GM23248 (cell line): ENCODE data around the gene SUFU. TPM values are rescaled to one million over a fixed set of nuclear protein-coding genes. Genes with fewer than 3 reads are reported as not detected.

Experiments used
- DNase-seq: peaks from one replicate; pipeline ENCODE4 v3.0.0-alpha.2; 2015
- H2AFZ ChIP-seq: fragments of 200-600 bp; sonication (generic); 2 replicates; pipeline ENCODE4 v1.6.1; 2016; ENCODE audit warnings: antibody characterized with exemption
- H3F3A ChIP-seq: fragments of 200-600 bp; sonication (generic); 2 replicates; pipeline ENCODE4 v1.6.1; 2016; ENCODE audit warnings: mild to moderate bottlenecking, antibody characterized with exemption, mixed run types; ENCODE audit not compliant: insufficient read depth
- H3K27ac ChIP-seq: fragments of 200-600 bp; sonication (generic); 2 replicates; pipeline ENCODE4 v1.5.1; 2016; ENCODE audit warnings: mild to moderate bottlenecking
- H3K27me3 ChIP-seq: fragments of 200-600 bp; sonication (generic); replicated peaks from 2 replicates; pipeline ENCODE4 v1.6.1; 2016; ENCODE audit warnings: mild to moderate bottlenecking; ENCODE audit not compliant: insufficient read depth
- H3K36me3 ChIP-seq: fragments of 200-600 bp; sonication (generic); 2 replicates; pipeline ENCODE4 v1.6.1; 2016; ENCODE audit warnings: low read depth, mild to moderate bottlenecking
- H3K4me1 ChIP-seq: fragments of 200-600 bp; sonication (generic); 2 replicates; pipeline ENCODE4 v1.6.1; 2016; ENCODE audit warnings: mild to moderate bottlenecking; ENCODE audit not compliant: insufficient read depth
- H3K4me2 ChIP-seq: fragments of 200-600 bp; sonication (generic); one replicate; pipeline ENCODE4 v1.6.1; 2016; ENCODE audit warnings: mild to moderate bottlenecking; ENCODE audit not compliant: unreplicated experiment
- H3K4me3 ChIP-seq: fragments of 200-600 bp; sonication (generic); 2 replicates; pipeline ENCODE4 v1.5.1; 2016; ENCODE audit warnings: mild to moderate bottlenecking
- H3K79me2 ChIP-seq: fragments of 200-600 bp; sonication (generic); 2 replicates; pipeline ENCODE4 v1.6.1; 2016; ENCODE audit warnings: mild to moderate bottlenecking; ENCODE audit not compliant: insufficient read depth
- H3K9ac ChIP-seq: fragments of 200-600 bp; sonication (generic); 2 replicates; pipeline ENCODE4 v1.6.1; 2016; ENCODE audit warnings: mild to moderate bottlenecking
- H3K9me2 ChIP-seq: fragments of 200-600 bp; sonication (generic); 2 replicates; pipeline ENCODE4 v1.6.1; 2016; ENCODE audit warnings: mixed run types, mild to moderate bottlenecking, moderate library complexity; ENCODE audit not compliant: insufficient read depth
- H3K9me3 ChIP-seq: fragments of 200-600 bp; sonication (generic); one replicate; pipeline ENCODE4 v1.6.1; 2017; ENCODE audit warnings: low read depth
- H4K20me1 ChIP-seq: fragments of 200-600 bp; sonication (generic); 2 replicates; pipeline ENCODE4 v1.6.0; 2016; ENCODE audit not compliant: insufficient read depth
- EZH2 ChIP-seq: fragments of 200-600 bp; sonication (generic); IDR thresholded peaks from 2 replicates; pipeline ENCODE4 v1.6.1; 2018; ENCODE audit warnings: antibody characterized with exemption, mild to moderate bottlenecking; ENCODE audit not compliant: insufficient read depth, poor library complexity, severe bottlenecking
- EZH2phosphoT487 ChIP-seq: fragments of 200-600 bp; sonication (generic); IDR thresholded peaks from 2 replicates; pipeline ENCODE4 v1.6.1; 2018; ENCODE audit warnings: antibody characterized with exemption, moderate library complexity, mild to moderate bottlenecking, low read depth; ENCODE audit not compliant: insufficient read depth
- WGBS, 2 experiments: methylation state at CpG; one replicate each; pipeline ENCODE4 v1.1.6; 2015 to 2017; ENCODE audit warnings: low lambda C conversion rate in 2 of 2, low coverage in 1 of 2; ENCODE audit errors: missing lambda C conversion rate in 2 of 2; 5-methylcytosine and 5-hydroxymethylcytosine counted together
- in situ Hi-C: fragments of 300-500 bp; cut with MboI; formaldehyde crosslinking; loops from 2 replicates; pipeline ENCODE4 v1.15.0; 2020
- polyA plus RNA-seq: library from polyadenylated mRNA; unstranded; fragments of >200 nt; fragmentation: Nextera tagmentation; extraction: Ambion mirVana; gene quantifications from 2 replicates; pipeline ENCODE4 v1.2.1, GENCODE V29; 2016
- total RNA-seq: library from RNA; depleted of rRNA; stranded (reverse); fragments of >200 nt; shearing (Covaris generic); gene quantifications from 2 replicates; pipeline ENCODE4 v1.2.3, GENCODE V29; 2014

The SUFU gene
- total and polyA plus RNA-seq, 2 experiments from 2014 or later: 3.1 to 5.0 TPM

DNA sequence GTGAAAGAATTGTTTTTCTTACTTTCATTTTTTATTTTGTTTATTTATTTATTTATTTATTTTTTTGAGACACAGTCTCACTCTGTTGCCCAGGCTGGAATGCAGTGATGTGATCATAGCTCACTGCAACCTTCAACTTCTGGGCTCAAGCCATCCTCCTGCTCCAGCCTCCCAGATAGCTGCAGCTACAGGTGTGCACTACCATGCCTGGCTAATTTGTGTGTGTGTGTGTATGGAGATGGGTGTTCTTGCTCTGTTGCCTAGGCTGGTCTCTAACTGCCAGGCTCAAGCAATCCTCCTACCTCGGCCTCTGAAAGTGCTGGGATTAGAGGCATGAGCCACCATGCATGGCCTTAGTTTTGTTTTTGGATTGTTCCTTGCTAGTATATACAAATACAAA lies 85.1 kb downstream of the SUFU start:
- Histone ChIP-seq H3K27ac (no peak overlapping the region), H3K79me2 (peaks cover 74% of the 10 kb centered on the region), H3F3A (peaks cover 8% of the 10 kb centered on the region), H4K20me1 (no peaks in the 10 kb centered on the region; the same call in 1 of the 2 replicates), H3K4me2 (no peak overlapping the region), H3K4me1 (peaks cover 10% of the 10 kb centered on the region), H3K9me2 (no peaks in the 10 kb centered on the region), H3K27me3 (no peaks in the 10 kb centered on the region), H3K4me3 (no peak overlapping the region), H3K36me3 (no peaks in the 10 kb centered on the region), H3K9ac (no peak overlapping the region), H3K9me3 (no peaks in the 10 kb centered on the region), H2AFZ (no peak overlapping the region)
- in situ Hi-C loops: no loop called here
- 81 to 94% methylated on average over 1 of the region's 1 CpG for WGBS, 2 experiments
- TF ChIP-seq EZH2 (no peak), EZH2phosphoT487 (no peak)
- no peak for DNase-seq

- no peaks in the 10 kb centered on the region for H3K9me3 ChIP-seq
- H3K27me3 ChIP-seq: no peaks in the 10 kb centered on the region
- no peaks in the 10 kb centered on the region for H3K9me2 ChIP-seq
- 92 to 94% methylated on average over 6 of the region's 6 CpGs for WGBS, 2 experiments
- H3K36me3 ChIP-seq: no peaks in the 10 kb centered on the region
- no peak overlapping the region for H3K4me3 ChIP-seq
- H2AFZ ChIP-seq: no peak overlapping the region
- H3K27ac ChIP-seq: peak overlapping the region; percentile 44
- peak; percentile 64 for DNase-seq
- peak overlapping the region; percentile 25 for H3K4me2 ChIP-seq
- no peaks in the 10 kb centered on the region for H3F3A ChIP-seq
- no peaks in the 10 kb centered on the region for H4K20me1 ChIP-seq
- H3K79me2 ChIP-seq: peaks cover 34% of the 10 kb centered on the region
- in situ Hi-C loops: no loop called here
- H3K9ac ChIP-seq: no peak overlapping the region
- peaks cover 10% of the 10 kb centered on the region for H3K4me1 ChIP-seq
- TF ChIP-seq EZH2: no peak
- TF ChIP-seq EZH2phosphoT487: no peak
Measured at GRCh38 chr10:102593074-102593803, 89.5 kb downstream of the SUFU start.

GRCh38 chr10:102593804-102594079 lies 90.0 kb downstream of the SUFU start:
- no peak overlapping the region for H3K4me2 ChIP-seq

DNA sequence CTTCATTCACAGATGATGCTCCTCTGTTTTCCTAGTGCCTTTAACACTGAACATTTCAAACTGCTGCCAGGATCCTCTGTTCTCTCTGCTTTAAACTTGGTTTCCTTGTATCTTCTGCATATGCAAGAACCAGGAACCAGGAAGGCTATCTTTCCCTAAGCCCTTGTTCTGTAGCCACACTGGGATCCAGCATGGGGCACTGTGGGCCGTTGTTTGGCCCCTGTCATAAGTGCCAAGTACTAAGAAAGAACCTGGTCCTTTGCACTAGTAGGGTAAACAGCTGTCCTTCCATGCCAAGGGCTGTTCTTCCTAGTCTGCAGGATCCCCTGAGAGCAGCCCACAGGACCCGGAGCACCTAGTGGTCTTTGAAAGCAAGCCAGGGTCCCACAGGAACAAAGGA lies 91.5 kb downstream of the SUFU start:
- peaks cover 10% of the 10 kb centered on the region for H3K4me1 ChIP-seq
- H3K9me2 ChIP-seq: no peaks in the 10 kb centered on the region
- H3K36me3 ChIP-seq: no peaks in the 10 kb centered on the region
- in situ Hi-C loops: no loop called here
- no peak for DNase-seq
- H3K27ac ChIP-seq: no peak overlapping the region
- no peaks in the 10 kb centered on the region for H3F3A ChIP-seq
- H3K79me2 ChIP-seq: peaks cover 26% of the 10 kb centered on the region
- TF ChIP-seq EZH2phosphoT487 (no peak), EZH2 (no peak)
- no peaks in the 10 kb centered on the region for H3K27me3 ChIP-seq
- H3K4me3 ChIP-seq: no peak overlapping the region
- H3K9me3 ChIP-seq: no peaks in the 10 kb centered on the region
- H3K4me2 ChIP-seq: no peak overlapping the region
- H3K9ac ChIP-seq: no peak overlapping the region
- WGBS, 2 experiments: 53 to 56% methylated on average over 2 of the region's 2 CpGs
- no peaks in the 10 kb centered on the region for H4K20me1 ChIP-seq
- H2AFZ ChIP-seq: no peak overlapping the region

More at GRCh38 chr10:102593804-102594079, 90.0 kb downstream of the SUFU start:
- H2AFZ ChIP-seq: no peak overlapping the region
- H3K9me3 ChIP-seq: no peaks in the 10 kb centered on the region
- H3K4me1 ChIP-seq: peaks cover 10% of the 10 kb centered on the region
- WGBS, 2 experiments: 77 to 81% methylated on average over 6 of the region's 6 CpGs
- H3K27me3 ChIP-seq: no peaks in the 10 kb centered on the region
- H3F3A ChIP-seq: no peaks in the 10 kb centered on the region
- H3K27ac ChIP-seq: peak overlapping the region; percentile 44; the same call in 1 of the 2 replicates
- in situ Hi-C loops: no loop called here
- no peaks in the 10 kb centered on the region for H3K36me3 ChIP-seq
- peaks cover 34% of the 10 kb centered on the region for H3K79me2 ChIP-seq
- H3K4me3 ChIP-seq: no peak overlapping the region
- H3K9ac ChIP-seq: no peak overlapping the region
- H4K20me1 ChIP-seq: no peaks in the 10 kb centered on the region
- no peaks in the 10 kb centered on the region for H3K9me2 ChIP-seq
- peak; percentile 39 for DNase-seq
- TF ChIP-seq EZH2 (no peak), EZH2phosphoT487 (no peak)
